SH-SY5Y (cell line): ENCODE results near the gene FABP7.

Experiments
- GATA2 ChIP-seq: IDR thresholded peaks from 2 replicates; pipeline ENCODE4 v1.6.1; 2011; ENCODE audit warnings: mild to moderate bottlenecking, low read depth, low read length
- GATA3 ChIP-seq: IDR thresholded peaks from 2 replicates; pipeline ENCODE4 v1.6.1; 2011; ENCODE audit warnings: low read depth, mild to moderate bottlenecking, low read length, moderate library complexity

Gene FABP7

DNA sequence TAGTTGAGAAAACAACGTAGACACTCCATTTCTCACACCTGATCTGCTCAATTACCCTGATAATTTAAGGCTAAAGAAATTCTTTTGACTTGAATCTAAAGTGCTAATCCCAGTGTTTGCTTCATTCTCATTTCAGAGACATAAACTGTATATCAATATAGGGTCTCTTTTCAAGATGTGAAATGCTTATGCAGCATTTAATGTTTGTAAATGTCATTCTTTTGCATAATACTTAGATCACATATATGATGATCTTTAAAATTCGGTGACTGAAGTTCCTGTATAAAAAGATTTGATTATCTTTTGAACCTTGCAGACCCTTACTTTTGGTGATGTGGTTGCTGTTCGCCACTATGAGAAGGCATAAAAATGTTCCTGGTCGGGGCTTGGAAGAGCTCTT is 3.9 kb downstream of the FABP7 start:
- TF ChIP-seq GATA3 = no peak
- no peak for TF ChIP-seq GATA2

DNA sequence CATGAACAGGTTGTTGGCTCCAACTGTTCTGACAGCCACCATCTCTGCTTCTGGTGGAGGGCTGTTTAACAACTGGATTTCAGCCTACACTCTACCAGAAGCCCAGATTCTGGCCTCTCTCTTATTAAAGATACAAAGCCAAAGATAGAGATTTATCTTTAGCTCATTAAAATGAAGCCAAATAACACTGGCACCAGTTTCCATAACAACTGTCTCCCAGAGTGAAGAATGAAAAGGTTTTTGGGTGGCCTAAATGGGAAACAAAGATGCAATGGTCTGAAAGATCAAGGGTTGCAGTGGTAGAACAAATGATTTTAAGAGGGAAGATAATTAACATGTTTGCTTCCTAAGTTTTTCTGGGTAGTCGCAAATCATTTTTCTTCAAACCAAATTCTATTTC is 6.4 kb downstream of the FABP7 start:
- TF ChIP-seq GATA3 = no peak
- no peak for TF ChIP-seq GATA2

DNA sequence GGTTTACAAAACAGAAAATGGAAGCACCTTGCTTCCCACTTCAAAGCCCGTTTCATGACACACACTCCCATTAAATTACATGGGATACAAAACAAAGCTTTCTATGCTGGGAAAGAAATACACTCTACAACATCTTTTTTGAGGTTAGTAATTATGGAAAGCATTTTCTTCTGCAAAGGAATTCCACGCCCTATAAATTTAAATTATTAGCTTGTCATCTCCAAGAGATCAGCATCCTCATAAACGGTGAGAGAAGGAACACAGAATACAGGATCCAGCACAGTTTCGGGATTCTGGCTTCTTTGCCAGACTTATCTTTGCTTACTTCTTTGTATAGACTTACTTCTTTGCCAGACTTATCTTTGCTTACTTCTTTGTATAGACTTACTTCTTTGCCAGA is 8.2 kb downstream of the FABP7 start:
- TF ChIP-seq GATA2 = no peak
- TF ChIP-seq GATA3 = no peak

GRCh38 chr6:122788208-122788607 is 8.7 kb downstream of the FABP7 start:
- no peak for TF ChIP-seq GATA3
- no peak for TF ChIP-seq GATA2

DNA sequence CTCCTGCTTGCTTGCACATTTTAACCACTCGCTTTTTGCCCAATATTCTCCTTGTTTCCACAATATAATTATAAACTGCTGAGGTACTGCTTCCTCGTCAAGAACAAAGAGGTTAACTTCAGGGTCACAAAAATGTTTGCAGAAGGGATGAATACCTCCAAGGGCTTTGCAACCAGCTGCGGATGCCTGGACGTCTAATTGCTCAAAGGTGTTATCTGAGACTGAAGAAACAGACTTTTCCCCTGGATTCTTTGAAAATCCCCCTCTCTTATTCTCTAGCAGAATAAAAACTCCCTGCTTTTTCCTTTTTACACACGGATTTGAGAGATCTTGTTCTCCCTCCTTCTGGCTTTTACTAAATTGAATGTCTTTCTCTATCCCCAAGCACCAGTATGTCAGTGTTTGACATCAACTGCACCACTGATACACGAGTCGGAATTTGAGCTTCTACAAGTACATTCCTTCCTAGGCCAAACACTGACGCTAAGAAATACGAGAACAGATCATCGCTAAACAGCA is 9.2 kb downstream of the FABP7 start:
- TF ChIP-seq GATA3 (no peak), GATA2 (no peak)

DNA sequence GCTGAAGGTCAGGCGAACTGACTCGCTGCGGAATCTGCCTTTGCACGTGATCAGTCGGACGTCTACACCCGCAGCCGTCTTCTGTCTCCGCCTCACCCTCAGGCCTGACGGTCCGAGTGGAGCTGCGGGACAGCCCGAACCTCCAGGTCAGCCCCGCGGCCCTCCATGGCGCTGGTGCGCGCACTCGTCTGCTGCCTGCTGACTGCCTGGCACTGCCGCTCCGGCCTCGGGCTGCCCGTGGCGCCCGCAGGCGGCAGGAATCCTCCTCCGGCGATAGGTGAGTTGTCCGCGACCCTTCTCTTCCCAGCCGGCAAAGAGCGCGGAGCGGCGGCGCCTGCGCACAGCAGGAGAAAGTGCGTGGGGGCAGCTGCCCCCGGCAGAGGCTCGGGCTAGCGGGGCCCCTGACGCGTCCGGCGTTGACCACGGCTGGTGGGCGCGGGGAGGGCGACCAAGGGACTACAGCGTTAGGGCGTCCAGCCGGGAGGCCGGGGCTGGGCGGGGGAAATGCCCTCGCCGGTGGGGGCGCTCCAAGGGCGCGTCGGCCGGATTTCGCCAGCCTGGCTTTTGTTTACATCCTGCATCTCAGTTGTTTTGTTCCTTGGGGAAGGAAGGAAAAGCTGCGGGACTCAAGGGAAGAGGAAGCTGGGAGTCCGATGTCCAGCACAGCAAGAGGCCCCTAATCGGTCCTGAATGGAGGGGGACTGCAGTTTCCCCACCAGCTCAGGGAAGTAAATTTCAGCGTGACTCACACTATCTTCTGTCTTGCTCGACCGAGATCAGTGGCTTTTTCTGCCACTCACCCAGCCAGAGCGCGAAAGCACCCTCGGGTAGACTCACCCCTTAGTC is 9.9 kb downstream of the FABP7 start, which contains the start of gene SMPDL3A:
Gene SMPDL3A (plus strand): TSS at position 77 of the 846 bp plus-strand sequence. CDS start 89 bp downstream, at position 166.
- TF ChIP-seq GATA2 = no peak
- no peak for TF ChIP-seq GATA3

- TF ChIP-seq GATA3 (no peak), GATA2 (no peak)
These were observed 10.5 kb downstream of the FABP7 start for GRCh38 chr6:122790028-122790422.

- TF ChIP-seq GATA3 (no peak), GATA2 (no peak)
These were observed 11.2 kb downstream of the FABP7 start for GRCh38 chr6:122790423-122791309.

GRCh38 chr6:122791310-122791679 is 11.8 kb downstream of the FABP7 start:
- TF ChIP-seq GATA2 = no peak
- TF ChIP-seq GATA3 = no peak

DNA sequence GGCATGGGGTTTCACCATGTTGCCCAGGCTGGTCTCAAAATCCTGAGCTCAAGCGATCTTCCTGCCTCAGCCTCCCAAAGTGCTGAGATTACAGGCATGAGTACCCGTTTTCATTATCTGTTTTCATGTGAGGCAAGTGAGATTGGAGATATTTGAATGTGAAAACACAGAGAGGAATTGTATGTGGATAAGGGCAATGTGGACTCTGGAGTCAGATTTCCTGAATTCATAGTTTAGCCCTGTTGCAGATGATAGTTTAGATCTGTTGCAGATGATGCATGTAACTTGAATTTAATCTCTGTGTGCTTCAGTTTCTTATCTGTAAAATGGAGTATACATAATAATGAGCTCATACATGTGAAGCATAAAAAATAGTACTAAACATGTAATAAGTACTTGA is 13.2 kb downstream of the FABP7 start:
- TF ChIP-seq GATA3 = no peak
- TF ChIP-seq GATA2 = no peak

DNA sequence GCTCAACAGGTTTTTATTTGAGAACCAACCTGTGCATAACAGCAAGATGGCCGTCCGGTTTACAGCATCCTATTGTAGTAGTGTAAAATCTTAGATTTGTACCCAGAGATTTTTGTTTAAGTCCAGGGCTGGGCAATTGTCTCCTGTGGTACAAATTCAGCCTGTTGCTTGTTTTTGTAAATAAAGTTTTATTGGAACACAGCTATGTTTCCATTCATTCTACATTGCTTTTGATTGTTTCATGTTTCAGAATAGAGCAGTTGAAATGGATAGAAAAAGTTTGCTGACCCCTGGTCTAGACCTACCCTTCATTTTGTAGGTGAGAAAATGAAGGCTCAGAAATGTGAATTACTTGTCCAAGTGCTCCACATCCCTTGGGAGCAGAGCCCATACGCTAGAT is 18.0 kb downstream of the FABP7 start:
- TF ChIP-seq GATA3 (no peak), GATA2 (no peak)

GRCh38 chr6:122798099-122798641 is 18.7 kb downstream of the FABP7 start:
- no peak for TF ChIP-seq GATA3
- no peak for TF ChIP-seq GATA2

- TF ChIP-seq GATA2 = no peak
- no peak for TF ChIP-seq GATA3
These were observed 19.7 kb downstream of the FABP7 start for GRCh38 chr6:122799140-122799745.

DNA sequence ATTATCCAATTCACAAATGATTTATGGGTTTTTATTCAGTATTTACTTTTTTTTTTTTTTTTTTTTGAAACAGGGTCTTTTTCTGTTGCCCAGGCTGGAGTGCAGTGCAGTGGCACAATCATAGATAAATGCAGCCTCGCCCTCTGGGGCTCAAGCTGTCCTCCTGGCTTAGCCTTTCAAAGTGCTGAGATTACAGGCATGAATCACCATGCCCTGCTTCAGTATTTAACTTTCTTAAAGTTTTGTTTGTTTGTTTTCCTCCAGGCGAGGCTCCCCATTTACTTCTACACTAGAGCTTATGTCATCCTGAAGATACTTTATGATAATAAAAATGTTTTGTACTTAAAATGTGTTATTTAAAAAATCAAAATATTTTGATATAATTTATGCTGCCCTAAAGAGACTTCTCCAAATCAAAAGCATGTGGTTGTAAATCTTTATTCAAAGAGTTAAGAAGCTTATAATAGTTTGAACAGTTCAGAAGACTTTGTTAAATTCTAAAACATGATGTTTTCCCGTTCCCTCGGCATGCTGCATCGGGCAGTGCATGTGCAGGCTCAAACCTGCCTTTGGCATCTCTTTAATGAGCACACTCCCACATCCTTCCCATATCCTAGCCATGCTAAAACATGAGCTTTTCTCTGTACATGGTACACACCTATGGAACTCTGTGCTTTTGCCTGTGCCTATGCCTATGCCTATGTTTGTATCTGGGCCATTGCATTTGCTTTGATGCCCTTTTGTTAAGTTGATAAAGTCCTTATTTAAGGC is 20.6 kb downstream of the FABP7 start:
- TF ChIP-seq GATA3 (no peak), GATA2 (no peak)
